A172 (cell line): Measurements from ENCODE around the gene MMP20. TPM values are rescaled to one million over a fixed set of nuclear protein-coding genes. Genes with fewer than 3 reads are reported as not detected.

Experiments
- DNase-seq: peaks from one replicate; pipeline ENCODE4 v3.0.0-alpha.2; 2015; ENCODE audit warnings: low spot score
- total RNA-seq: library from RNA; depleted of rRNA; stranded (reverse); fragments of >200 nt; shearing (Covaris generic); gene quantifications from 2 replicates; pipeline ENCODE4 v1.2.3, GENCODE V29; 2014; rRNA removed

Gene MMP20
- total RNA-seq, 1 experiment from 2014 or later = not detected

DNA sequence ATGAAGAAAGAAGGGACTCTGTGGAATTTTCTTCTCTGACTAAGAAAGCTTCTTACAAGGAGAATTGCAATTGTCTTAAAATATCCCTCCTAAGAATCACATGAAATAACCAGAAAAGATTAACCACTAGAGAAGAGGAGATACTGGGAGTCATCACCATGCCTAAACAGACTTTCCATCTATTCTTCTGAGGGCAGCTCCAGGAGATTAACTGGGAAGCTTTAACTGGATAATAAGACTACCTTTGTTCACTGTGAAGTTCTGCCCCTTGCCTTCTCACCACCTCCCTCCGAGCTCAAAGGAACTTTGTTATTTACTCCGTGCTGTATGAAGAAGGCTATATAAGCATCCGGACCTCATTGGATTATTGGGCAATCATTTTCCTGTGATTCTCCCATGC is 70.0 kb downstream of the MMP20 start:
- no peak for DNase-seq

DNA sequence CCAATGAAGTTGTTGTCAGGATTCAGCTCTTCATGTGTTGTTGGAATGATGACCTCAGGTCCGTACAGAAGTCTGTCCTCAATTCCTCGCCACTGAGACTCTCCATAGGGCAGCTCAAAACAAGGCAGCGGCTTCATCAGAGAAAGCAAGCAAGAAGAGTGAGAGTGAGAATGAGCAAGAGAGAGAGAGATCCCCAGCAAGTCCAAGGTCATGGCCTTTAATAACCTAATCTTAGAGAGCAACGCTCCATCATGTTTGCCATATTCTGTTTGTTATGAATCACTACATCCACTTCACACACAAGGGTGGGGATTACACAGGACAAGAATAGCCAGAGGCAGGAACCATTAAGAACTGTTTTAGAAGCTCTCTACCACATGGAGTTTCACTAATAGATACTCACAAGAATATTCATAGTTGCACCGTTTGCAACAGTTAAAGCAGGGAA is 71.3 kb downstream of the MMP20 start:
- DNase-seq = no peak

DNA sequence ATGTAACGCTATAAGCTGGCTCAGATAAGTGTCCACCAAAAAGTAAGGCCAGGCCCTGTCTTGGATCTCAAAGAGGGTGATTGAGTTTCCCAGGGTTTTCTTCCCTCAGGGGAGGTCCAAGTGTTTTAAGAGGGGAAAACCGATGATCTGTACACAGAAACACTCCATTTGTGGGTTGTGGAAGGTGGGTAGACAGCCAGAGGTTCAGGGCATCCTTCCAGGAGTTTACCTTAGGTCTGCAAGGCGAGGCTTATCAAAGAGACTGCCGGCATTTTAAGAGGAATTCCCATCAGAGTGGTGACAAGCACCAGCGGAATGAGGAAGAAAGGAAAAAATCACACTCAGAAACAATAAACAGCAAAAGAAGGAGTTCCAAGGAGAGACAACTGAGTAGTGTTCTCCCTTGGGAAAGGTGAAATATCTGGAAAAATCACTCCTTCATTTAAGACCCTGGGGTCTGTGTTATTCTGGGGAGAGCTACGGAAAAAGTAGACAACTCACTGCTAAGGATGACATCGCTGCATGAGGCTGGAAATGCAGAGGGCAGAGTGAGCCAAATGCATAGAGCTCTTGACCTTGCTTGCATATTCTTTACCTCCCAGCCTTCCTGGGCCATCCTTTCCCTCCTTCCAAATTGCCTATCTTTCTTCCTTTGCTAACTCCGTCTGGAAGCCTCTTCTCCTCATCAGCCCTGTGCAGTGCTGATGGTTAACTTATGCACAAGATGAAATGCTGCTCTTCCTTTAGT is 72.5 kb downstream of the MMP20 start:
- peak; percentile 85 for DNase-seq

GRCh38 chr11:102552020-102552419 is 73.1 kb downstream of the MMP20 start:
- no peak for DNase-seq

GRCh38 chr11:102551169-102551781 is 73.9 kb downstream of the MMP20 start:
- no peak for DNase-seq

DNA sequence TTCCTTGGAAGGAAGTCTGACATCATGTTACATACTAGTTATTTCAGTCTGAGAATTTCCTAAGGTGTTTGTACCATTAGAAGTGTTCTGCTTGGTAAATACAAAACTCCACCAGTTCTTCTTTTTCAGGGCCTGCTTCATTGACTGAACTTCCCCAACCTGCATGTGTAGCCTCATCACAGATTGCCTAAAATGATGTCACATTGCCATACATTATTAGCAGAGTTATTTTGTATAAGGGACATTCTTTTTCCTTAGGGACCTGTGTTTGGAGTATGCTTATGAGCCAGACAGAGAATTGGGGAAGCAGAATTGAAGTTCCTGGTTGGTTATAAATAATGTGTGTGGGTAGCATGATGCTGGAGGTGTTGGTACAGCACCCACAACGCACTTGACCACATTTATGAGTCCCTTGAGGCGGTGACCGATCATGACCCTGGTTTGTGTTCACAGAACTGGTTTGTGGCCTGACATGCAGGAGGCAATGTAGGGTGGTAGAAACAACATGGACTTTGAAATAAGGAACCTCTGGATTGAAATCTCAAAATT is 78.1 kb downstream of the MMP20 start:
- no peak for DNase-seq

- peak; percentile 4 for DNase-seq
Observed at GRCh38 chr11:102546427-102546826, 78.7 kb downstream of the MMP20 start.

DNA sequence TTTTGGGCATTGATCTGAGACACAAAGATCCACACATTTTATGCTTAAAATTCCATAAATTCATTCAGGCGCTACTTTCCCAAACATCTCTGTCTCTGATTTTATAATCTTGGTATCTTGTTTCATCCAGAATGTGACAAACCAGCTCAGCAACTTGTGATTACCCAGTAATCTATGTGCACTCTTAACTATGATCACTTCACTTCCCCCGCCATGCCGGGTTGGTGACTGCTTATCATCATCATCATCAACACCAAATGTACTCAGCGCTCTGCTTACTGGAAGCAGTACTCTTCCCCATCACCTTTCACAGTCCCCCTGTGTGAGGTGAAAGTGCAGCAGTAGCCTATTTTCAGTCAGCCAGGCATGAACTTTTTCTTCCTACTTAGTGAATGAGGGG is 79.4 kb downstream of the MMP20 start:
- no peak for DNase-seq

GRCh38 chr11:102544594-102544993 is 80.5 kb downstream of the MMP20 start:
- no peak for DNase-seq

DNA sequence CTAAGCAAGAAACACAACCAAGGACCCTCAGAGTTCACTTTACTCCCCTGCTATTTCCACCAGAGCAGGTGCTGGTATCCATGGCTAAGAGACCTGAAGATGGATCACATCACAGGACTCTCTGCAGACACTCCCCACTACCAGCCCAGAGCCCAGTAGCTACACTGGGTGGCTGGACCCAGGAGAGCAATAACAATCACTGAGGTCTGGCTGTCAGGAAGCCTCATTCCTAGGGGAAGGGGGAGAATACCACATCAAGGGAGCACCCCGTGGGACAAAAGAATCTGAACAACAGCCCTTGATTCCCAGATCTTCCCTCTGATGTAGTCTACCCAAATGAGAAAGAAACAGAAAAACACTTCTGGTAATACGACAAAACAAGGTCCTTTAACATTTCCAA is 85.6 kb downstream of the MMP20 start:
- DNase-seq = no peak

DNA sequence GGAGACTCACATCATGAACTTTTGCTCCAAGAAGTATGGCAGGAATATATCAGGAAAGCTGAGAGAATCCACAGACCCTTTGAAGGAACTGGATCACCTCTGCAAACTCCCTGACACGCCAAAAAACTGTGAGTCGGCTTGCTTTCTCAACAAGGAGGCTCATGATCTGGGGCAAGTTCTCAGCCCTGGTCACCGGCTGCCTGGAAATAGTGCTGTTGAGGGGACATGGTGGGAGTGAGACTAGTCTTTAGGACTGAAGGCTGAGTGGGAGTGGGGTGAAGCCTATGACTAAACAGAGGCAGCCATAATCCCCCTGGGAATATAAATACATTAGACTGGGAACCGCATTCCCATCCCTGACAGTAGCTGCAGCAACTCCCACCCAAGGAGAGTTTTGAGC is 86.2 kb downstream of the MMP20 start:
- DNase-seq = no peak

- DNase-seq = no peak
Observed at GRCh38 chr11:102534261-102534872, 90.8 kb downstream of the MMP20 start.

DNA sequence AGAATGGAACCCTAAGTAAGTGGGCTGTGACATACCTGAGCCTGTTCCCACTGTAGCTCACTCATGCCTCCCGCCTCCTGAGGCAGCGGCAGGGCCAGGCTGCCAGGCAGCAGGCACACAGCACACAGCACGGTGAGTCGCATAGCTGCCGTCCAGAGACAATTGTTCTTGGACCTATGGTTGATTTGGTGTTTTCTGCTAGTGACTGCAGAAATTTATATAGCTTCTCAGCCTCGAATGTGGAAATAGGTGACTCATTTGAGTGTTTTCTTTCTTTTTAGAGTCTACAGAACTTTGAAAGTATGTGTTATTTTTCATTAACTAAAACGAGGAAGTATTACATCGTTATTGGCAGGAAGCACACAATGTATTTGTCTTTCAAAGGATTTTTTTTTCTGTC is 94.6 kb downstream of the MMP20 start, which contains the start of gene MMP7:
Gene MMP7, minus strand, starts transcription at position 190 of the 400 bp plus-strand sequence. Its CDS starts 47 bp downstream, at position 143.
- DNase-seq = no peak

DNA sequence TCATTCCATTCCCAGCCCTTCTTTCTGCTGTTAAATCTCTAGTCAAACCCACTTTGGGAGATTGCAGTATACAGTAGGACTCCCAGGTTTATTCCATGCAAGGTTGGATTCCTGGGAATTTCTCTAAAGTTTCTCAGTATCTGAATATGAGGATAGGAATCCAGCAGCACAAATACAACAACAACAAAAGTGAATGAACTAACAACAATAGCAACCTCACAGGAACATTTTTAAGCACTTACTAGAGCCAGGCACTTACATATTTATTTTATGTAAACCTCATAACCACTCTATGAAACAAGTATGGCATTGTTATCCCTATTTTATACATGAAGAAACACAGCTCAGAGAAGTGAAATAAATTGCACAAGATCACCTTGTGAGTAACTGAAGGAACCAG is 96.5 kb downstream of the MMP20 start:
- no peak for DNase-seq

DNA sequence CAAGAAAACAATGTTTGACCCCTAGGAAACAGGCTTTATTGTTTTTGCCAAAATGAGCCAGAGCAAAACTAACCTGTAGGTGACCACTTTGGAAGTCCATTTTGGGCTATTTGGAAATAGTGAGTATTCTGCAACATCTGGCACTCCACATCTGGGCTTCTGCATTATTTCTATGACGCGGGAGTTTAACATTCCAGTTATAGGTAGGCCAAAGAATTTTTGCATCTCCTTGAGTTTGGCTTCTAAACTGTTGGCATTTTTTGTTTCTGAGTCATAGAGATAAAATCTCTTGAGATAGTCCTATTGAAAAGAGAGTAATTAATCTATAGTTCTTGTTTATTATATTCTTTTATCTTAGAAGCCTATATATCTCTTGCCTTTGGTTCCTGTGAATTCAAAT is 97.4 kb downstream of the MMP20 start:
- DNase-seq = peak; percentile 8

- DNase-seq = no peak
Observed at GRCh38 chr11:102527041-102527440, 98.1 kb downstream of the MMP20 start.

Other genes with a start within 250 kb of the MMP20 start
- 93.3 and 123 TPM in 2 replicates for gene TMEM123, start 172.6 kb downstream of the MMP20 start, total RNA-seq
- 0.28 TPM in 1 of 2 replicates, not detected in the other for gene MMP7, start 94.6 kb downstream of the MMP20 start, total RNA-seq
- gene MMP27, start 80.4 kb upstream of the MMP20 start, total RNA-seq = not detected in 2 replicates
- not detected in 2 replicates for gene MMP8, start 99.6 kb upstream of the MMP20 start, total RNA-seq
- 2.5 and 6.4 TPM in 2 replicates for gene MMP10, start 155.3 kb upstream of the MMP20 start, total RNA-seq
- gene MMP1, start 172.8 kb upstream of the MMP20 start, total RNA-seq = 12.9 and 19.7 TPM in 2 replicates
- 8.6 and 20.0 TPM in 2 replicates for gene MMP3, start 218.3 kb upstream of the MMP20 start, total RNA-seq
- gene MMP12, start 249.7 kb upstream of the MMP20 start, total RNA-seq = 0.10 TPM in 2 replicates